Erythroblast (primary cell): ENCODE data around the gene PPT2.

Source experiments
- GATA1 ChIP-seq: IDR thresholded peaks from 2 replicates; pipeline ENCODE4 v1.6.1; 2011; ENCODE audit warnings: low read depth, mild to moderate bottlenecking, control low read depth, low read length, moderate library complexity
- POLR2A ChIP-seq: IDR thresholded peaks from 2 replicates; pipeline ENCODE4 v1.6.1; 2011; ENCODE audit warnings: mild to moderate bottlenecking, low read length

DNA sequence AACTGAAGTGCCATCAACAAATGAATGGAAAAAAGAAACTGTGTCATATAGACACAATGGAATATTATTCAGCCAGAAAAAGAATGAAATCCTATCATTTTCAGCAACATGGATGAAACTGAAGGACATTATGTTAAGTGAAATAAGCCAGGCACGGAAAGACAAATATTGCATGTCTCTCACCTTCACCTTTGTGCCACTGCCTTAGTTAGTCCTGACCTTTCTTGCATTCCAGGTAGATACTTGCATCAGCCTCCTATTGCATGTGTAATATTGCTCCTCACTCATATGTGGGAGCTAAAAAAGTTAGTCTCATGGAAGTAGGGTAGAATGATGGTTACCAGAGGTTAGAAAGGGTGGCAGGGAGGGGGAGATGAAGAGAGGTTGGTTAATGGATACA, 55.1 kb downstream of the PPT2 start:
- TF ChIP-seq GATA1 = no peak
- TF ChIP-seq POLR2A = no peak
